ENCODE measurements around the gene WRAP73. TPM values are rescaled to one million over a fixed set of nuclear protein-coding genes. Genes with fewer than 3 reads are reported as not detected.

The WRAP73 gene
- total and polyA plus RNA-seq, 2 experiments from 2014 or later, result 22.6 to 43.3 TPM

DNA sequence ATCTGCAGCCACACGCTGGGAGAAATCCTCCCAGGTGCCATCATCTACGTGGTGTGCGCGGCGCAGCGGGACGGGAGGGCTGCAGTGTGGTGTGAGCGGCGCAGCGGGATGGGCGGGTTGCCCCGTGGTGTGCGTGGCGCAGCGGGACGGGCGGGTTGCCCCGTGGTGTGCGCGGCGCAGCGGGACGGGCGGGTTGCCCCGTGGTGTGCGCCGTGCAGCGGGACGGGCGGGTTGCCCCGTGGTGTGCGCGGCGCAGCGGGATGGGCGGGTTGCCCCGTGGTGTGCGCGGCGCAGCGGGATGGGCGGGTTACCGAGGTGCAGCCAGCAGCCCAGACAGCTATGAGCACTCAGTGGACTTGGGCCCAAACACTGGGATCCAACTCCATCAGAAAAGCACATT, 4.7 kb downstream of the WRAP73 start:
- Histone ChIP-seq H3K36me3 (ENCODE audit: insufficient read depth) (0 out of 2 replicates have a peak, but pooled peaks cover 11% of the 10 kb centered on the region), H3K27ac (ENCODE audit: low read depth) (no peak overlapping the region), H2AFZ (no peak overlapping the region), H3K4me1 (ENCODE audit: insufficient read depth) (peaks cover 9% of the 10 kb centered on the region; the same call in 1 of the 2 replicates), H3K4me2 (no peak overlapping the region), H3K79me2 (replicated peaks; ENCODE audit: insufficient read depth) (peaks cover 25% of the 10 kb centered on the region), H3F3A (replicated peaks; ENCODE audit: low read depth) (no peaks in the 10 kb centered on the region; the same call in 1 of the 2 replicates), H3K27me3 (ENCODE audit: insufficient read depth) (peaks cover 3% of the 10 kb centered on the region), H4K20me1 (replicated peaks; ENCODE audit: insufficient read depth) (peaks cover 16% of the 10 kb centered on the region), H3K4me3 (no peak overlapping the region), H3K9me2 (ENCODE audit: insufficient read depth) (no peaks in the 10 kb centered on the region)
- ATAC-seq (no peak), DNase-seq (ENCODE audit: low spot score) (no peak)
- TF ChIP-seq, protein P1, sequence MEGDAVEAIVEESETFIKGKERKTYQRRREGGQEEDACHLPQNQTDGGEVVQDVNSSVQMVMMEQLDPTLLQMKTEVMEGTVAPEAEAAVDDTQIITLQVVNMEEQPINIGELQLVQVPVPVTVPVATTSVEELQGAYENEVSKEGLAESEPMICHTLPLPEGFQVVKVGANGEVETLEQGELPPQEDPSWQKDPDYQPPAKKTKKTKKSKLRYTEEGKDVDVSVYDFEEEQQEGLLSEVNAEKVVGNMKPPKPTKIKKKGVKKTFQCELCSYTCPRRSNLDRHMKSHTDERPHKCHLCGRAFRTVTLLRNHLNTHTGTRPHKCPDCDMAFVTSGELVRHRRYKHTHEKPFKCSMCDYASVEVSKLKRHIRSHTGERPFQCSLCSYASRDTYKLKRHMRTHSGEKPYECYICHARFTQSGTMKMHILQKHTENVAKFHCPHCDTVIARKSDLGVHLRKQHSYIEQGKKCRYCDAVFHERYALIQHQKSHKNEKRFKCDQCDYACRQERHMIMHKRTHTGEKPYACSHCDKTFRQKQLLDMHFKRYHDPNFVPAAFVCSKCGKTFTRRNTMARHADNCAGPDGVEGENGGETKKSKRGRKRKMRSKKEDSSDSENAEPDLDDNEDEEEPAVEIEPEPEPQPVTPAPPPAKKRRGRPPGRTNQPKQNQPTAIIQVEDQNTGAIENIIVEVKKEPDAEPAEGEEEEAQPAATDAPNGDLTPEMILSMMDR (conservative IDR thresholded peaks at IDR 0.05; ENCODE audit: low read depth in 2 of 2), result no peak
- TF ChIP-seq STAT1 (IDR thresholded peaks at IDR 0.05; ENCODE audit: unreplicated experiment), result no peak
- TF ChIP-seq ZNF331 (CRISPR knock-in tag; IDR thresholded peaks at IDR 0.05; ENCODE audit: low read depth), result no peak
- TF ChIP-seq, protein P2, sequence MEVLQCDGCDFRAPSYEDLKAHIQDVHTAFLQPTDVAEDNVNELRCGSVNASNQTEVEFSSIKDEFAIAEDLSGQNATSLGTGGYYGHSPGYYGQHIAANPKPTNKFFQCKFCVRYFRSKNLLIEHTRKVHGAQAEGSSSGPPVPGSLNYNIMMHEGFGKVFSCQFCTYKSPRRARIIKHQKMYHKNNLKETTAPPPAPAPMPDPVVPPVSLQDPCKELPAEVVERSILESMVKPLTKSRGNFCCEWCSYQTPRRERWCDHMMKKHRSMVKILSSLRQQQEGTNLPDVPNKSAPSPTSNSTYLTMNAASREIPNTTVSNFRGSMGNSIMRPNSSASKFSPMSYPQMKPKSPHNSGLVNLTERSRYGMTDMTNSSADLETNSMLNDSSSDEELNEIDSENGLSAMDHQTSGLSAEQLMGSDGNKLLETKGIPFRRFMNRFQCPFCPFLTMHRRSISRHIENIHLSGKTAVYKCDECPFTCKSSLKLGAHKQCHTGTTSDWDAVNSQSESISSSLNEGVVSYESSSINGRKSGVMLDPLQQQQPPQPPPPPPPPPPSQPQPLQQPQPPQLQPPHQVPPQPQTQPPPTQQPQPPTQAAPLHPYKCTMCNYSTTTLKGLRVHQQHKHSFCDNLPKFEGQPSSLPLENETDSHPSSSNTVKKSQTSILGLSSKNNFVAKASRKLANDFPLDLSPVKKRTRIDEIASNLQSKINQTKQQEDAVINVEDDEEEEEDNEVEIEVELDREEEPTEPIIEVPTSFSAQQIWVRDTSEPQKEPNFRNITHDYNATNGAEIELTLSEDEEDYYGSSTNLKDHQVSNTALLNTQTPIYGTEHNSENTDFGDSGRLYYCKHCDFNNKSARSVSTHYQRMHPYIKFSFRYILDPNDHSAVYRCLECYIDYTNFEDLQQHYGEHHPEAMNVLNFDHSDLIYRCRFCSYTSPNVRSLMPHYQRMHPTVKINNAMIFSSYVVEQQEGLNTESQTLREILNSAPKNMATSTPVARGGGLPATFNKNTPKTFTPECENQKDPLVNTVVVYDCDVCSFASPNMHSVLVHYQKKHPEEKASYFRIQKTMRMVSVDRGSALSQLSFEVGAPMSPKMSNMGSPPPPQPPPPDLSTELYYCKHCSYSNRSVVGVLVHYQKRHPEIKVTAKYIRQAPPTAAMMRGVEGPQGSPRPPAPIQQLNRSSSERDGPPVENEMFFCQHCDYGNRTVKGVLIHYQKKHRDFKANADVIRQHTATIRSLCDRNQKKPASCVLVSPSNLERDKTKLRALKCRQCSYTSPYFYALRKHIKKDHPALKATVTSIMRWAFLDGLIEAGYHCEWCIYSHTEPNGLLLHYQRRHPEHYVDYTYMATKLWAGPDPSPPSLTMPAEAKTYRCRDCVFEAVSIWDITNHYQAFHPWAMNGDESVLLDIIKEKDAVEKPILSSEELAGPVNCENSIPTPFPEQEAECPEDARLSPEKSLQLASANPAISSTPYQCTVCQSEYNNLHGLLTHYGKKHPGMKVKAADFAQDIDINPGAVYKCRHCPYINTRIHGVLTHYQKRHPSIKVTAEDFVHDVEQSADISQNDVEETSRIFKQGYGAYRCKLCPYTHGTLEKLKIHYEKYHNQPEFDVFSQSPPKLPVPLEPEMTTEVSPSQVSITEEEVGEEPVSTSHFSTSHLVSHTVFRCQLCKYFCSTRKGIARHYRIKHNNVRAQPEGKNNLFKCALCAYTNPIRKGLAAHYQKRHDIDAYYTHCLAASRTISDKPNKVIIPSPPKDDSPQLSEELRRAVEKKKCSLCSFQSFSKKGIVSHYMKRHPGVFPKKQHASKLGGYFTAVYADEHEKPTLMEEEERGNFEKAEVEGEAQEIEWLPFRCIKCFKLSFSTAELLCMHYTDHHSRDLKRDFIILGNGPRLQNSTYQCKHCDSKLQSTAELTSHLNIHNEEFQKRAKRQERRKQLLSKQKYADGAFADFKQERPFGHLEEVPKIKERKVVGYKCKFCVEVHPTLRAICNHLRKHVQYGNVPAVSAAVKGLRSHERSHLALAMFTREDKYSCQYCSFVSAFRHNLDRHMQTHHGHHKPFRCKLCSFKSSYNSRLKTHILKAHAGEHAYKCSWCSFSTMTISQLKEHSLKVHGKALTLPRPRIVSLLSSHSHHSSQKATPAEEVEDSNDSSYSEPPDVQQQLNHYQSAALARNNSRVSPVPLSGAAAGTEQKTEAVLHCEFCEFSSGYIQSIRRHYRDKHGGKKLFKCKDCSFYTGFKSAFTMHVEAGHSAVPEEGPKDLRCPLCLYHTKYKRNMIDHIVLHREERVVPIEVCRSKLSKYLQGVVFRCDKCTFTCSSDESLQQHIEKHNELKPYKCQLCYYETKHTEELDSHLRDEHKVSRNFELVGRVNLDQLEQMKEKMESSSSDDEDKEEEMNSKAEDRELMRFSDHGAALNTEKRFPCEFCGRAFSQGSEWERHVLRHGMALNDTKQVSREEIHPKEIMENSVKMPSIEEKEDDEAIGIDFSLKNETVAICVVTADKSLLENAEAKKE (CRISPR knock-in tag; IDR thresholded peaks at IDR 0.05), result no peak
- no peak for TF ChIP-seq POLR2AphosphoS5 (IDR thresholded peaks at IDR 0.05; ENCODE audit: low read depth)
- TF ChIP-seq, protein P3, sequence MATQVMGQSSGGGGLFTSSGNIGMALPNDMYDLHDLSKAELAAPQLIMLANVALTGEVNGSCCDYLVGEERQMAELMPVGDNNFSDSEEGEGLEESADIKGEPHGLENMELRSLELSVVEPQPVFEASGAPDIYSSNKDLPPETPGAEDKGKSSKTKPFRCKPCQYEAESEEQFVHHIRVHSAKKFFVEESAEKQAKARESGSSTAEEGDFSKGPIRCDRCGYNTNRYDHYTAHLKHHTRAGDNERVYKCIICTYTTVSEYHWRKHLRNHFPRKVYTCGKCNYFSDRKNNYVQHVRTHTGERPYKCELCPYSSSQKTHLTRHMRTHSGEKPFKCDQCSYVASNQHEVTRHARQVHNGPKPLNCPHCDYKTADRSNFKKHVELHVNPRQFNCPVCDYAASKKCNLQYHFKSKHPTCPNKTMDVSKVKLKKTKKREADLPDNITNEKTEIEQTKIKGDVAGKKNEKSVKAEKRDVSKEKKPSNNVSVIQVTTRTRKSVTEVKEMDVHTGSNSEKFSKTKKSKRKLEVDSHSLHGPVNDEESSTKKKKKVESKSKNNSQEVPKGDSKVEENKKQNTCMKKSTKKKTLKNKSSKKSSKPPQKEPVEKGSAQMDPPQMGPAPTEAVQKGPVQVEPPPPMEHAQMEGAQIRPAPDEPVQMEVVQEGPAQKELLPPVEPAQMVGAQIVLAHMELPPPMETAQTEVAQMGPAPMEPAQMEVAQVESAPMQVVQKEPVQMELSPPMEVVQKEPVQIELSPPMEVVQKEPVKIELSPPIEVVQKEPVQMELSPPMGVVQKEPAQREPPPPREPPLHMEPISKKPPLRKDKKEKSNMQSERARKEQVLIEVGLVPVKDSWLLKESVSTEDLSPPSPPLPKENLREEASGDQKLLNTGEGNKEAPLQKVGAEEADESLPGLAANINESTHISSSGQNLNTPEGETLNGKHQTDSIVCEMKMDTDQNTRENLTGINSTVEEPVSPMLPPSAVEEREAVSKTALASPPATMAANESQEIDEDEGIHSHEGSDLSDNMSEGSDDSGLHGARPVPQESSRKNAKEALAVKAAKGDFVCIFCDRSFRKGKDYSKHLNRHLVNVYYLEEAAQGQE (IDR thresholded peaks at IDR 0.05; ENCODE audit: unreplicated experiment), result no peak
- no peak for TF ChIP-seq EZH2phosphoT487 (IDR thresholded peaks at IDR 0.05; ENCODE audit: unreplicated experiment)
- no peak for TF ChIP-seq CREB1 (CRISPR knock-in tag; IDR thresholded peaks at IDR 0.05; ENCODE audit: low read depth)
- no peak for TF ChIP-seq EZH2 (IDR thresholded peaks at IDR 0.05; ENCODE audit: low read depth, unreplicated experiment)
- TF ChIP-seq ZNF114 (CRISPR knock-in tag; IDR thresholded peaks at IDR 0.05), result no peak
- no peak for TF ChIP-seq JUNB (IDR thresholded peaks at IDR 0.05; ENCODE audit: unreplicated experiment)
- no peak for TF ChIP-seq NANOG (IDR thresholded peaks at IDR 0.05; ENCODE audit: borderline replicate concordance)
- TF ChIP-seq, protein P4, sequence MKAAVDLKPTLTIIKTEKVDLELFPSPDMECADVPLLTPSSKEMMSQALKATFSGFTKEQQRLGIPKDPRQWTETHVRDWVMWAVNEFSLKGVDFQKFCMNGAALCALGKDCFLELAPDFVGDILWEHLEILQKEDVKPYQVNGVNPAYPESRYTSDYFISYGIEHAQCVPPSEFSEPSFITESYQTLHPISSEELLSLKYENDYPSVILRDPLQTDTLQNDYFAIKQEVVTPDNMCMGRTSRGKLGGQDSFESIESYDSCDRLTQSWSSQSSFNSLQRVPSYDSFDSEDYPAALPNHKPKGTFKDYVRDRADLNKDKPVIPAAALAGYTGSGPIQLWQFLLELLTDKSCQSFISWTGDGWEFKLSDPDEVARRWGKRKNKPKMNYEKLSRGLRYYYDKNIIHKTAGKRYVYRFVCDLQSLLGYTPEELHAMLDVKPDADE (IDR thresholded peaks at IDR 0.05), result no peak
- no peaks in the 10 kb centered on the region for H3K9me3 Mint-ChIP-seq
- H3K27ac Mint-ChIP-seq, result no peak overlapping the region
- peaks cover 8% of the 10 kb centered on the region for H3K27me3 Mint-ChIP-seq (ENCODE audit: insufficient read depth, low read depth, poor library complexity)
- peaks cover 11% of the 10 kb centered on the region for H3K36me3 Mint-ChIP-seq (ENCODE audit: low read depth)
- H3K4me3 Mint-ChIP-seq, result no peak overlapping the region
- 0 out of 3 replicates have a peak, but pooled peaks cover 3% of the 10 kb centered on the region for H3K4me1 Mint-ChIP-seq

Data from GM23338 (cell line).